RCC 7860 (cell line): ENCODE results near the gene HBG2.
"Not testable (repeated sequence)": the region's sequence is repeated elsewhere in the genome, so short reads cannot be mapped to it uniquely, and the experiment has no call there.

Experiments
- DNase-seq: peaks from one replicate; pipeline ENCODE4 v3.0.0-alpha.2; 2015; ENCODE audit warnings: low spot score
- FAIRE-seq: peaks from 2 replicates; lab custom pipeline; 2012; peaks lifted over from hg19 to GRCh38; lab: Jason Lieb, UNC

The HBG2 gene

GRCh38 chr11:5254646-5255413, at the start of gene HBG2:
Gene HBG2, minus strand, starts transcription at chr11:5254781. Its CDS starts 53 bp downstream, at chr11:5254728.
- not testable (repeated sequence) for DNase-seq, FAIRE-seq

DNA sequence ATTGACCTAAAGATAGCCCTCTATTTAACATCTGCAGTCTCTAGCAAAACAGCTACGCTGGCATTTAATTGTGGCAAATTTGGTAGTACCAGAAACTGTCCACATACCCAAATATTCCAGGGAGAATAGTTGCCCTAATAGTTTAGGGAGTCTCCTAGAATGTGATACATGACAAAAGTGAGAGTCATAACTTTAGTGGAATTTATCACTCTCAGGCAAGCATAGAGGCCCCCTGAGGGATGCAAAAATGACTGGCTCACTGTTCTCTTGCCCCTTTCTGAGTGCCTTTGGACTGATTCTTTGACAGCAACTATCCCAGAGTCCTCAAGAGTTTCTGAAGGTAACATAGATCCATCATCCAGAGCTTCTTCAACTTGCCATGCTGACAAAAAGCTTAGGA, 49.5 kb upstream of the HBG2 start:
- DNase-seq (no peak), FAIRE-seq (no peak)

- DNase-seq (no peak), FAIRE-seq (no peak)
Measured at GRCh38 chr11:5303626-5304025, 49.0 kb upstream of the HBG2 start.

DNA sequence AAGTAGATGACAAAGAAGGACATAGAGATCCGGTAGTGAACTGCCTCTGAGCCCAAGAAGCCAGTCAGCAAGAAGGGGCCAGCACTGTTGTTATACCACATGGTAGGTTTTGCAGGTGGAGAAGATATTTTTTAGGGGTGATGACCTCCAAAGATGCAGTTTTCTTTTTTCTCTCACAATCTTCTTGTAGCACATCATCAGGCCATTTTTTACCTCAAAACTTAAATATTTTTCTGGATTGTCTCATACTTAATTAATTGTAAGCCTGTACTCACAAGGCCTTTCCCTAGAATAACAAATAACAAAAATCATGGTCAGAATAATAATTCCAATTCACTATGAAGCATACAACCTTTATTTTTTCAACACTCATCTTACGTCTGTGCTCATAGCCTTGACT, 47.3 kb upstream of the HBG2 start, which contains the start of gene OR51B4:
TSS of gene OR51B4 (minus strand) at position 101 of the 400 bp plus-strand sequence. CDS start at position 101, 0 bp downstream.
- DNase-seq (no peak), FAIRE-seq (no peak)

DNA sequence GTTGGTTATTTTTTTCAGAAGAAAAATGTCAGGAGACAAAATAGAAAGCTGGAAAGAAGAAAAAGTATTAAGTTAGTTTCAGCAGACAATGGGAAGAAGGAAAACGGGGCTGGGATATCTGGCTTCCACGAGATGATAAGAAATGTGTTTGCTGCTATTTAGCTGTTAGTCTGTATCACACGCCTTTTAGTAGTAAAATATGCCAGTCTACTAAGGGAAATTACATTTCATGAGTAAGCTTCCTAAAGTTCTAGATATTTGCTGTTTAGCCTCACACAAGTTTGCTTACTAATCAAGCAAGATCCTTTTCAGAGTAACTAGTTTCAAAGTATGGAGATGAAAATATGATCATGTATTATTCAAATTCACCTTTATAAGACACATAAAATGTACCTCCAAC, 45.7 kb upstream of the HBG2 start:
- FAIRE-seq (no peak), DNase-seq (no peak)

GRCh38 chr11:5298451-5298850, 43.9 kb upstream of the HBG2 start:
- FAIRE-seq (no peak), DNase-seq (no peak)

- no peak for FAIRE-seq
- DNase-seq: no peak
Measured at GRCh38 chr11:5297721-5298323, 43.2 kb upstream of the HBG2 start.

DNA sequence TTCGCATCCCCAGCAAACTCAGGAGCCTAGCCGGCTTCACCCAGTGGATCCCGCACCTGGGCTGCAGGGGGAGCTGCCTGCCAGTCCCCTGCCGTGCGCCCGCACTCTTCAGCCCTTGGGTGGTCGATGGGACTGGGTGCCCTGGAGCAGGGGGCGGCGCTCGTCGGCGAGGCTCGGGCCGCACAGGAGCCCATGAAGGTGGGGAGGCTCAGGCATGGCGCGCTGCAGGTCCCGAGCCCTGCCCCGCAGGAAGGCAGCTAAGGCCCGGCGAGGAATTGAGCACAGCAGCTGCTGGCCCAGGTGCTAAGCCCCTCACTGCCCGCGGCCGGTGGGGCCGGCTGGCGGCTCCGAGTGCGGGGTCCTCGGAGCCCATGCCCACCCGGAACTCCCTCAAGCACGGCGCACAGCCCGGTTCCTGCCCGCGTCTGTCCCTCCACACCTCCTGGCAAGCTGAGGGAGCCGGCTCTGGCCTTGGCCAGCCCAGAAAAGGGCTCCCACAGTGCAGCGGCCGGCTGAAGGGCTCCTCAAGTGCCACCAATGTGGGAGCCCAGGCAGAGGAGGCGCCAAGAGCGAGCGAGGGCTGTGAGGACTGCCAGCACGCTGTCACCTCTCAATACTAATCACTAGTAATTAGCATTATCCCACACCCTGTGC, 39.9 kb upstream of the HBG2 start:
- DNase-seq, FAIRE-seq: not testable (repeated sequence)

DNA sequence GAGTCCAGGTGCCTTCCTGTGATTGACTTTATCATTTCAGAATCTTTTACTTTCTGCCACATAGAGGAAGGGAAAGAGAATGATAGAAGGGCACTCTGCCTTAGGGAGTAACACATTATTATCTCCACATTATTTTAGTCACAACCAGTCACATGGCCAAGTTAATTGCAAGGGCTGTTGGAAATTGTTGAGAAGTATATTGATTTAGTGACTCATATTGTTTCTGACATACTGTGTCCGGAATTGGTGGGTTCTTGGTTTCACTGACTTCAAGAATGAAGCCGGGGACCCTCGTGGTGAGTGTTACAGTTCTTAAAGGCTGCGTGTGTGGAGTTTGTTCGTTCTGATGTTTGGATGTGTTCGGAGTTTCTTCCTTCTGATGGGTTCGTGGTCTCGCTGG, 38.4 kb upstream of the HBG2 start:
- no peak for DNase-seq
- no peak for FAIRE-seq

DNA sequence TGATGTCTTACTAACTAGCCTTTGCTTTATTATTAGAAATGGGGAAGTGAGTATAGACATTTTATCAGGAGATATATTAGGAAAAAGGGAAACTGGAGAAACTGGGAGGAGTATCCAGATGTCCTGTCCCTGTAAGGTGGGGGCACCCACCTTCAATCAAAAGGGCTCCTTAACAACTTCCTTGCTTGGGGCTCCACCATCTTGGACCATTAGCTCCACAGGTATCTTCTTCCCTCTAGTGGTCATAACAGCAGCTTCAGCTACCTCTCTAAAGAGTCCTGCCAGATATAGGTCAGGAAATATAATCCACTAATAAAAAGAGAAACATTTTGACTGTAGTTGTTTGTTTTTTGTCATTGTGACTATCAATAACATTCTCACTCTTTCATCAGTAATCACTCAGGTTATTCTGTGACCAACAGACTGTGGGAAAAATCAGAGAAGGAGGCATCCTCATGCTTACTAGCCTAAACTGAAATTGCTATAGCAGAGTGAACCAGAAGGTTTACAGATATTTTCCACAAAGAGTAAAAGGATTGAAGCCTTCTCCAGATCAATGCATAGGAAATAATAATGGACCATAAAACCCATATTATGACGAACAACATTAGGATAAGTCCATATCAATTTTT, 36.7 kb upstream of the HBG2 start:
- DNase-seq (peak; percentile 33), FAIRE-seq (no peak)

- DNase-seq: no peak
- no peak for FAIRE-seq
Measured at GRCh38 chr11:5290106-5290505, 35.5 kb upstream of the HBG2 start.

GRCh38 chr11:5289696-5290095, 35.1 kb upstream of the HBG2 start:
- no peak for FAIRE-seq
- no peak for DNase-seq

DNA sequence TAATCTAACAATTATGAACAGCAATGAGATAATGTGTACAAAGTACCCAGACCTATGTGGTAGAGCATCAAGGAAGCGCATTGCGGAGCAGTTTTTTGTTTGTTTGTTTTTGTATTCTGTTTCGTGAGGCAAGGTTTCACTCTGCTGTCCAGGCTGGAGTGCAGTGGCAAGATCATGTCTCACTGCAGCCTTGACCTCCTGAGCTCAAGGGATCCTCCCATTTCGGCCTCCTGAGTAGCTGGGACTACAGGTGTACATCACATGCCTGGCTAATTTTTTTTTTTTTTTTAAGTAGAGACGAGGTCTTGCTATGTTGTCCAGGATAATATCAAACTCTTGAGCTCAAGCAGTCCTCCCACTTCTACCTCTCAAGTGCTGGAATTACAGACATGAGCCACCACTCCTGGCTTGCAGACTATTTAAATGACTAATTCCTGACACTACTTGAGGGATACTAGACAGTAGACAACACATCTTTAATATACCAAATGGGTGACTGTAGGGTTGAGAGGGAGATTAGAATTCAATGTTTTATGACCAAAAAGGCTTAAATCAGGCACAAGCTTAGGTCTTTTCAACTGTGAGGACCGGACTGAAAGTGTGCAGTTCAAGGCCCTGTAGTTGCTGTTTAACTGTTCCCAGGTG, 34.4 kb upstream of the HBG2 start:
- DNase-seq: peak; percentile 9

GRCh38 chr11:5288108-5288905, 33.7 kb upstream of the HBG2 start:
- DNase-seq (no peak), FAIRE-seq (no peak)

More for the DNA sequence above, 34.4 kb upstream of the HBG2 start:
- FAIRE-seq: no peak

GRCh38 chr11:5286901-5287300, 32.3 kb upstream of the HBG2 start:
- DNase-seq (no peak), FAIRE-seq (no peak)

- FAIRE-seq (no peak), DNase-seq (no peak)
Measured at GRCh38 chr11:5286351-5286750, 31.8 kb upstream of the HBG2 start.

DNA sequence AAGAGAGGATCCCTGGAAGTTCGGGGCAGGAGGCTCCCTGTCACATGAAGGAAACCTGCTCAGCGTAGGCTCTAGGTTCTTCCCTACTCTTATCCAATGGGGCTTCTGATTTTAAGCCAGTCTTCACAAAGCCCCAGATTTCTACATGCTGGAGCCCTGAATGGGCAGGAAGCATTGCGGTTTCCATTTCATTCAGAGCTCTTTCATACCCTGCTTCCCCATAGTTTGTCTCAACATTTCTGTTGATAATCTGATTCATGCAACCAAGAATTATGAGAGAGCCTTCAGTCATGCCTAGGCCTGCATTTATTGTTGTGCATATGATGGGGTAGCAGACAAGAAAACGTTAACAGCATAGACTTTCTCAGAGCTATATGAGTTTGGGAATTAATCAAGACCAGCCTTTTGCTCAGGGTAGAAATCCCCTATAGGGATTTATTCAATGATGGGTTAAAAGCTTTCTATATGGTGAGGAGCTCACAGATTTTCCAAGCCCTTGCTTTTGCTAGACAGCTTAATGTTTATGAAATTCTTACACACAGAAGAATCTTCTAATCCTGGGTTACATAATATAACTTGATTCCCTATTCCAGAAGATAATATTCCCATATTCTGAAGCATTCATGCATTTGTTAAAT, 31.2 kb upstream of the HBG2 start:
- no peak for FAIRE-seq
- DNase-seq: no peak

DNA sequence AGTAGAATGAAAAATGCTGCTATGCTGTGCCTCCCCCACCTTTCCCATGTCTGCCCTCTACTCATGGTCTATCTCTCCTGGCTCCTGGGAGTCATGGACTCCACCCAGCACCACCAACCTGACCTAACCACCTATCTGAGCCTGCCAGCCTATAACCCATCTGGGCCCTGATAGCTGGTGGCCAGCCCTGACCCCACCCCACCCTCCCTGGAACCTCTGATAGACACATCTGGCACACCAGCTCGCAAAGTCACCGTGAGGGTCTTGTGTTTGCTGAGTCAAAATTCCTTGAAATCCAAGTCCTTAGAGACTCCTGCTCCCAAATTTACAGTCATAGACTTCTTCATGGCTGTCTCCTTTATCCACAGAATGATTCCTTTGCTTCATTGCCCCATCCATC, 30.1 kb upstream of the HBG2 start:
- no peak for FAIRE-seq
- no peak for DNase-seq

GRCh38 chr11:5283882-5284281, 29.3 kb upstream of the HBG2 start:
- FAIRE-seq: no peak
- no peak for DNase-seq

GRCh38 chr11:5283086-5283485, 28.5 kb upstream of the HBG2 start:
- FAIRE-seq (no peak), DNase-seq (no peak)
